WTC11 (cell line): Measurements from ENCODE around the gene ELMO3. TPM values are rescaled to one million over a fixed set of nuclear protein-coding genes. Genes with fewer than 3 reads are reported as not detected.
A peak's percentile ranks its signal among the peaks of the same experiment; 100 is the strongest.

Source experiments
- ATAC-seq: fragments of 200-7000 bp; cut with Tn5 transposase; 2 replicates; pipeline ENCODE4 v1.10.0; 2021; ENCODE audit warnings: mild to moderate bottlenecking, moderate library complexity
- CTCF ChIA-PET: fragments of 300-600 bp; sonication (Branson Sonifier 250); formaldehyde crosslinking; loops from one replicate; lab custom pipeline; 2021; ENCODE audit warnings: antibody characterized with exemption; lab: Charles Lee
- POLR2A ChIA-PET: fragments of 350-600 bp; sonication (Branson Sonifier 250); formaldehyde crosslinking; loops from one replicate; lab custom pipeline; 2021; ENCODE audit warnings: antibody characterized with exemption; lab: Charles Lee
- DNase-seq: peaks from one replicate; pipeline ENCODE4 v3.0.0; 2021; ENCODE audit warnings: low spot score
- H3K27ac Mint-ChIP-seq: 2 replicates; pipeline ENCODE4 v1.8.0; 2021; ENCODE audit warnings: mixed read lengths
- H3K27me3 Mint-ChIP-seq: 2 replicates; pipeline ENCODE4 v1.8.0; 2021; ENCODE audit warnings: low read depth, mild to moderate bottlenecking, moderate library complexity, mixed read lengths
- H3K36me3 Mint-ChIP-seq: 2 replicates; pipeline ENCODE4 v1.8.0; 2021; ENCODE audit warnings: mixed read lengths
- H3K4me1 Mint-ChIP-seq: 2 replicates; pipeline ENCODE4 v1.8.0; 2022; ENCODE audit warnings: mixed read lengths
- H3K4me3 Mint-ChIP-seq: 2 replicates; pipeline ENCODE4 v1.8.0; 2021; ENCODE audit warnings: mild to moderate bottlenecking, moderate library complexity, mixed read lengths
- H3K9me3 Mint-ChIP-seq: 2 replicates; pipeline ENCODE4 v1.8.0; 2021; ENCODE audit warnings: mixed read lengths
- AR ChIP-seq: fragments of 250-450 bp; sonication (Bioruptor Pico); IDR thresholded peaks from 2 replicates; pipeline ENCODE4 v1.9.0; 2021; ENCODE audit warnings: mild to moderate bottlenecking
- ARID4B ChIP-seq: sonication (generic); formaldehyde crosslinking; IDR thresholded peaks from 2 replicates; pipeline ENCODE4 v1.8.0; 2023; ENCODE audit warnings: missing genetic modification reagents, mild to moderate bottlenecking, borderline replicate concordance
- E2F5 ChIP-seq: sonication (generic); formaldehyde crosslinking; IDR thresholded peaks from 2 replicates; pipeline ENCODE4 v1.8.1; 2022; ENCODE audit warnings: mild to moderate bottlenecking, moderate library complexity, missing genetic modification reagents
- NFYB ChIP-seq: sonication (generic); formaldehyde crosslinking; conservative IDR thresholded peaks from 2 replicates; pipeline ENCODE4 v1.8.0; 2022; ENCODE audit warnings: low read depth, missing genetic modification reagents
- PREB ChIP-seq: sonication (generic); formaldehyde crosslinking; IDR thresholded peaks from 2 replicates; pipeline ENCODE4 v1.8.1; 2022; ENCODE audit warnings: mild to moderate bottlenecking, missing genetic modification reagents, moderate library complexity, borderline replicate concordance
- USF2 ChIP-seq: sonication (generic); formaldehyde crosslinking; IDR thresholded peaks from 2 replicates; pipeline ENCODE4 v1.8.1; 2023; ENCODE audit warnings: mild to moderate bottlenecking, missing genetic modification reagents, moderate library complexity
- ZNF396 ChIP-seq: fragments of 250-450 bp; sonication (Bioruptor Pico); IDR thresholded peaks from 2 replicates; pipeline ENCODE4 v1.8.0; 2021; ENCODE audit warnings: mild to moderate bottlenecking, moderate library complexity, borderline replicate concordance
- total RNA-seq: library from RNA; stranded (reverse); gene quantifications from 3 replicates; pipeline ENCODE4 v1.2.3, GENCODE V29; 2021

The ELMO3 gene
- total RNA-seq, 1 experiment from 2014 or later = 13.6 TPM

- Mint-ChIP-seq H3K36me3 (no peaks in the 10 kb centered on the region), H3K9me3 (no peaks in the 10 kb centered on the region), H3K4me1 (peaks cover 37% of the 10 kb centered on the region), H3K27ac (no peak overlapping the region), H3K27me3 (peaks cover 94% of the 10 kb centered on the region), H3K4me3 (no peak overlapping the region)
- ATAC-seq (no peak), DNase-seq (no peak)
- CTCF ChIA-PET = interaction anchor here (1.4 to 15.6 kb wide), 4 partner anchors 11 to 207 kb away, joined by 3 to 386 read pairs (median 68); partner anchors contain the start of genes B3GNT9, CES3, ELMO3 and FBXL8
- TF ChIP-seq NFYB (CRISPR knock-in tag) = no peak
- no peak for TF ChIP-seq USF2 (CRISPR knock-in tag)
- no peak for TF ChIP-seq ZNF396 (CRISPR knock-in tag)
- TF ChIP-seq PREB (CRISPR knock-in tag) = no peak
- no peak for TF ChIP-seq E2F5 (CRISPR knock-in tag)
- no peak for TF ChIP-seq AR
- TF ChIP-seq, all 79 proteins: peak for 0
- POLR2A ChIA-PET = no interaction called here
Measured at GRCh38 chr16:67167588-67167987, 31.3 kb upstream of the ELMO3 start.

GRCh38 chr16:67169011-67169451 is 29.9 kb upstream of the ELMO3 start:
- ATAC-seq = peak; percentile 2; the same call in 1 of the 2 replicates
- TF ChIP-seq PREB (CRISPR knock-in tag) = no peak
- 0 out of 2 replicates have a peak, but pooled peaks have one; percentile 35 for TF ChIP-seq ARID4B (CRISPR knock-in tag)
- Mint-ChIP-seq H3K9me3 (no peaks in the 10 kb centered on the region), H3K4me1 (peaks cover 48% of the 10 kb centered on the region), H3K36me3 (no peaks in the 10 kb centered on the region), H3K27ac (no peak overlapping the region), H3K27me3 (peaks cover 94% of the 10 kb centered on the region), H3K4me3 (peak overlapping the region; percentile 85)
- POLR2A ChIA-PET = interaction anchor here (0.9 to 2.5 kb wide), 5 partner anchors 9 to 29 kb away, joined by 3 to 9 read pairs (median 5); partner anchors contain the start of genes FBXL8 and TRADD
- CTCF ChIA-PET = interaction anchor here (0.6 to 15.6 kb wide), 31 partner anchors 9 to 505 kb away, joined by 3 to 386 read pairs (median 3); partner anchors contain the start of genes B3GNT9, CES3, ELMO3 and EXOC3L1
- DNase-seq = peak; percentile 51
